ENCODE data around the gene PRDX5. TPM values are rescaled to one million over a fixed set of nuclear protein-coding genes. Genes with fewer than 3 reads are reported as not detected.
A peak's percentile ranks its signal among the peaks of the same experiment; 100 is the strongest.

PRDX5 gene
- total RNA-seq, 1 experiment from 2014 or later = 205 TPM

DNA sequence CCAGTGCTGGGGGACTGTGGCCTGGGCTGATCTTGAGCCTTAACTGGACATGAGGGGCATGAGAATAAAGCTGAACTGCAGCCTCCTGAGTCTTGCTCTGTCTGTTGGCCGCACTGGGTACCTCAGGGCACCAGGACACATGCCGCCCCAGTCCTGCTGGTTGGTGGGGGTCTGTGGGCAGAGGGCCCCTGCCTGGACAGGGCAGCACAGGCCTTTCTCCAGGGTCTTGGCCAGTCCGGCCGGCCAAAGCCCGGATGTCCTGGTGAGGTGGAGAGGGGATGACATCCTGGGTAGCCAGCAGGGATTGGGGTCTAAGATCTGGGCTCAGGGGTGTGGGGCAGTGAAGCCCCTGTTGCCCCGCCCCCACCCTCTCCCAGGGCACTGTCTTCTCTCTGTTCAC lies 39.5 kb downstream of the PRDX5 start:
- DNase-seq = no peak
- no peaks in the 10 kb centered on the region for H3K9me3 ChIP-seq (ENCODE audit: low read length)
- peaks cover 54% of the 10 kb centered on the region for H3K4me1 ChIP-seq (ENCODE audit: low read length)
- H3K9me2 ChIP-seq (replicated peaks; ENCODE audit: insufficient read depth, low read length) = no peaks in the 10 kb centered on the region
- peaks cover 4% of the 10 kb centered on the region; the same call in 1 of the 2 replicates for H4K20me1 ChIP-seq (ENCODE audit: insufficient read depth, low read depth, low read length)
- peak overlapping the region; percentile 85; the same call in 1 of the 2 replicates for H3K4me3 ChIP-seq (ENCODE audit: low read length)
- peak overlapping the region; percentile 88 for H3K4me2 ChIP-seq (ENCODE audit: low read depth, low read length, poor library complexity, severe bottlenecking)
- no peaks in the 10 kb centered on the region for H3K27me3 ChIP-seq (ENCODE audit: low read length)
- H3K27ac ChIP-seq (ENCODE audit: low read length) = 0 out of 2 replicates have a peak overlapping the region, but pooled peaks have one; percentile 75
- H3K9ac ChIP-seq (ENCODE audit: low read length) = peak overlapping the region; percentile 94
- peaks cover 9% of the 10 kb centered on the region; the same call in 1 of the 2 replicates for H3K36me3 ChIP-seq (ENCODE audit: insufficient read depth, low read length)
- peaks cover 3% of the 10 kb centered on the region; the same call in 1 of the 2 replicates for H3K79me2 ChIP-seq (ENCODE audit: low read length)
- no peak overlapping the region for H2AFZ ChIP-seq (ENCODE audit: low read length)

DNA sequence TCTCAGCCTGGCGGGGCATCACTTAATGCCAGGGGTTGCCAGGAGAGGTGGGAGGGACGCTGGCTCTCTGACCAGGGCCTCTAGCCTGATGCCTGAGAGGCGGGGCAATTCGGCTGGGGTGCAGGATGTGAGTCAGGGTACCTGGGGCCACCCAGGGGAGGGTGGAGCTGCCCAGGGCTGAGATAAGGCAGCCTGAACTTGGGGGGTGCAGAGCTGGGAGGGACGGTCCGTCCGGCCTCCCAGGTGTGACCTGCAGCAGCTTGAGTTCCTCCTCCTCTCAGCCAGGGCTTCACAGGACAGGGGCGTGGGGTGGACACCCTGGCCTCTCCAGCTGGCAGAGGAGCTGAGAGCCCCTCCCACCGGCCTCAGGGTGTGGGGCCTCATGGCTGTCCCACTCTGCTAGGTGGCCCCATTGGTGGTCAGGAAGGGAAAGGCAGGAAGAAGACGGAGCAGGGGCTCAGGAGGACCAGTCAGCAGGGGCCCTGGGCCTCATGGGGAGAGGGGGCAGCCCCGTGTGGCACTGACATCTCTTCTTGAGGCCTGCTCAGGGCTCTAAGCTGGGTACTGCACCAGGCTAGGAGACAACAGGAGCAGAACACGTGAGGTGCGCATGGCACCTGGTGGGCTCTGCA lies 40.1 kb downstream of the PRDX5 start:
- Histone ChIP-seq H3K9ac (ENCODE audit: low read length) (peak overlapping the region; percentile 94), H3K36me3 (ENCODE audit: insufficient read depth, low read length) (peaks cover 9% of the 10 kb centered on the region; the same call in 1 of the 2 replicates), H3K4me3 (ENCODE audit: low read length) (peak overlapping the region; percentile 85), H3K27me3 (ENCODE audit: low read length) (no peaks in the 10 kb centered on the region), H4K20me1 (ENCODE audit: insufficient read depth, low read depth, low read length) (peaks cover 4% of the 10 kb centered on the region; the same call in 1 of the 2 replicates), H3K9me3 (ENCODE audit: low read length) (no peaks in the 10 kb centered on the region), H3K4me2 (ENCODE audit: low read depth, low read length, poor library complexity, severe bottlenecking) (peak overlapping the region; percentile 88), H2AFZ (ENCODE audit: low read length) (no peak overlapping the region), H3K9me2 (replicated peaks; ENCODE audit: insufficient read depth, low read length) (no peaks in the 10 kb centered on the region), H3K27ac (ENCODE audit: low read length) (peak overlapping the region; percentile 75; the same call in 1 of the 2 replicates), H3K79me2 (ENCODE audit: low read length) (peaks cover 3% of the 10 kb centered on the region; the same call in 1 of the 2 replicates), H3K4me1 (ENCODE audit: low read length) (peaks cover 54% of the 10 kb centered on the region)
- peak; percentile 65 for DNase-seq

DNA sequence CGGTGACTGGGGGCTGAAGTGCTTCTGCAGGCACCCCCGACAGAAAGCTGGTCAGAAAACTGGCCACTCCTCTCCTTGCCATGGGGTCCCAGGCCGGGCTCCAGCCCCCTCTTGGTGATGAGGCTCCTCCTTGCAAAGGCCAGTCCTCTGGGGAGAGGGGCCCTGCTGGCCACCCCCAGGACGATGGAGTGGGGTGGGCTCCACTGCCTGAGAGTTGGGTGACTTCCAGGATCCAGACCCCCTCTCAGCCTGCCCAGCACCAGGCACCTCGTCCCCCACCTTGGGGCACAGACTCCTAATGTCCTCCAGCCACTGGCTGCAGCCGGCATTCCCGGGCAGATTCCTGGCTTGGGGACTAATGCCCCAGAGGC lies 40.6 kb downstream of the PRDX5 start:
- peaks cover 9% of the 10 kb centered on the region; the same call in 1 of the 2 replicates for H3K36me3 ChIP-seq (ENCODE audit: insufficient read depth, low read length)
- H4K20me1 ChIP-seq (ENCODE audit: insufficient read depth, low read depth, low read length) = peaks cover 4% of the 10 kb centered on the region; the same call in 1 of the 2 replicates
- peaks cover 54% of the 10 kb centered on the region for H3K4me1 ChIP-seq (ENCODE audit: low read length)
- H3K9me3 ChIP-seq (ENCODE audit: low read length) = no peaks in the 10 kb centered on the region
- H3K4me2 ChIP-seq (ENCODE audit: low read depth, low read length, poor library complexity, severe bottlenecking) = peak overlapping the region; percentile 88
- H2AFZ ChIP-seq (ENCODE audit: low read length) = no peak overlapping the region
- H3K4me3 ChIP-seq (ENCODE audit: low read length) = peak overlapping the region; percentile 85
- peak overlapping the region; percentile 94 for H3K9ac ChIP-seq (ENCODE audit: low read length)
- no peaks in the 10 kb centered on the region for H3K27me3 ChIP-seq (ENCODE audit: low read length)
- no peak for DNase-seq
- H3K79me2 ChIP-seq (ENCODE audit: low read length) = peaks cover 3% of the 10 kb centered on the region; the same call in 1 of the 2 replicates
- peak overlapping the region; percentile 75; the same call in 1 of the 2 replicates for H3K27ac ChIP-seq (ENCODE audit: low read length)
- H3K9me2 ChIP-seq (replicated peaks; ENCODE audit: insufficient read depth, low read length) = no peaks in the 10 kb centered on the region

DNA sequence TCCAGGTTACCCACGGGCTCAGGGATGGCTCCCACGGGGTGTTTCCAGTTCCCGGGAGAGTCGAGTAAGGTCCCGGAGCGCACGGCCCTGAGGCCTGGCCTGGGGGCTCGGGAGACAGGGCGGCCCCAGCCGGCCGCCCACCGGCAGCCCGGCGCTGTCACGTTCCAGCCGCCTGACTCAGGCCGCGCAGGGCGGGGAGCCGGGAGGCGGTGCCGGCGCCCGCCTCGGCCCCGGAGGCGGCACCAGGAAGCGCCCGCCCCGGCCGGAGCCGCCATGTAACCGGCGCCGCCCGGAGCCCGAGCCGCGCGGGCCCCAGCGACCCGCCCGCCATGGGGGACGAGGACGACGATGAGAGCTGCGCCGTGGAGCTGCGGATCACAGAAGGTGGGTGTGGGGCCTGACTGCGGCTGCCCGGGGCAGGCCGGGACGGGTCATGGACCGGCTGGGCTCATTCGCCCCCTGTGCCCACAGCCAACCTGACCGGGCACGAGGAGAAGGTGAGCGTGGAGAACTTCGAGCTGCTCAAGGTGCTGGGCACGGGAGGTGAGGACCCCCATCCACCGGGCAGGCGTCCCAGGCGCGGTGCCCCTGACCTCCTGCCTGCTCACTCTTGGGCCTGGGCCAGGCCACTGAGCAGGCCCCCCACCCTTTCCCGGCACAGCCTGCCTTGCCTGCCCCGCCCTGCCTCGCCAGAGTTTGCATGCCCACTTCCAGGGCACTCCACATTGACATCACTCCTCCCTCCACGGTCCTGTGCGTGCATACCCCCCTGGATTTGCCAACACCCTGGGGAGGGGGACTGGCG lies 41.2 kb downstream of the PRDX5 start, which contains the start of gene RPS6KA4:
Gene RPS6KA4, plus strand, starts transcription at position 256 of the 805 bp plus-strand sequence. Its CDS starts 74 bp downstream, at position 330.
- Histone ChIP-seq H4K20me1 (ENCODE audit: insufficient read depth, low read depth, low read length) (peaks cover 4% of the 10 kb centered on the region; the same call in 1 of the 2 replicates), H3K79me2 (ENCODE audit: low read length) (peaks cover 3% of the 10 kb centered on the region; the same call in 1 of the 2 replicates), H3K27me3 (ENCODE audit: low read length) (no peaks in the 10 kb centered on the region), H3K4me3 (ENCODE audit: low read length) (peak within 1 kb of the TSS; percentile 85), H3K4me1 (ENCODE audit: low read length) (peaks cover 53% of the 10 kb centered on the region), H3K27ac (ENCODE audit: low read length) (peak within 1 kb of the TSS; percentile 75), H3K9me3 (ENCODE audit: low read length) (no peaks in the 10 kb centered on the region), H3K4me2 (ENCODE audit: low read depth, low read length, poor library complexity, severe bottlenecking) (peak within 1 kb of the TSS; percentile 88), H3K9me2 (replicated peaks; ENCODE audit: insufficient read depth, low read length) (no peaks in the 10 kb centered on the region), H2AFZ (ENCODE audit: low read length) (peak within 1 kb of the TSS; percentile 86), H3K36me3 (ENCODE audit: insufficient read depth, low read length) (peaks cover 9% of the 10 kb centered on the region; the same call in 1 of the 2 replicates), H3K9ac (ENCODE audit: low read length) (peak within 1 kb of the TSS; percentile 94)
- DNase-seq = peak; percentile 81

DNA sequence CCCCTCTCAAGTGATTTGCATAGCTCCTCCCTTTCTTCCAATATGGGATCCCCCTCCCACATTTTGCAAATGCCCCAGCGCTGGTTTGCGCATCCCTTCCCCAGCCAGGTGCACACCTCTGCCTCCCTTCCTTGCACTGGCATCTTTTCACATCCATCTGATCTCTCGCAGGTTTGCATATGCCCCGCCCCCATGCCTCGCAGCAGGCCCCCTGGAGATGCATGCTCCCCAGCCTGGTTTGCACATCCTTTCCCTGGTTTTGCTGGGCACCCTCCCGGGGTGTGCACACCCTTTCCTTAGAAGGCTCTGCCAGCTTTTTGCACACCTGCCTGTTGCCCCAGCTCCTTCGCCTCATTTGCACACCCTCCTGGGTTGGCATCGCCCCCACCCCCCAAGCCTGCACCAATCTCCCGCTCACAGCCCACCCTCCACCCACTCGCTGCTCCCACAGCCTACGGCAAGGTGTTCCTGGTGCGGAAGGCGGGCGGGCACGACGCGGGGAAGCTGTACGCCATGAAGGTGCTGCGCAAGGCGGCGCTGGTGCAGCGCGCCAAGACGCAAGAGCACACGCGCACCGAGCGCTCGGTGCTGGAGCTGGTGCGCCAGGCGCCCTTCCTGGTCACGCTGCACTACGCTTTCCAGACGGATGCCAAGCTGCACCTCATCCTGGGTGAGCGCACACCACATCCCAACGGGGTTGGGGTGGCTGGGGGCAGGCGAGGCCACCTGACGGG lies 42.0 kb downstream of the PRDX5 start:
- Histone ChIP-seq H3K27ac (ENCODE audit: low read length) (peak overlapping the region; percentile 75), H3K9ac (ENCODE audit: low read length) (peak overlapping the region; percentile 94), H3K36me3 (ENCODE audit: insufficient read depth, low read length) (peaks cover 9% of the 10 kb centered on the region; the same call in 1 of the 2 replicates), H3K9me2 (replicated peaks; ENCODE audit: insufficient read depth, low read length) (no peaks in the 10 kb centered on the region), H2AFZ (ENCODE audit: low read length) (peak overlapping the region; percentile 86; the same call in 1 of the 2 replicates), H3K4me3 (ENCODE audit: low read length) (peak overlapping the region; percentile 85), H3K9me3 (ENCODE audit: low read length) (no peaks in the 10 kb centered on the region), H4K20me1 (ENCODE audit: insufficient read depth, low read depth, low read length) (peaks cover 4% of the 10 kb centered on the region; the same call in 1 of the 2 replicates), H3K4me1 (ENCODE audit: low read length) (peaks cover 46% of the 10 kb centered on the region), H3K4me2 (ENCODE audit: low read depth, low read length, poor library complexity, severe bottlenecking) (peak overlapping the region; percentile 88), H3K79me2 (ENCODE audit: low read length) (peaks cover 3% of the 10 kb centered on the region; the same call in 1 of the 2 replicates), H3K27me3 (ENCODE audit: low read length) (no peaks in the 10 kb centered on the region)
- peak; percentile 83 for DNase-seq

DNA sequence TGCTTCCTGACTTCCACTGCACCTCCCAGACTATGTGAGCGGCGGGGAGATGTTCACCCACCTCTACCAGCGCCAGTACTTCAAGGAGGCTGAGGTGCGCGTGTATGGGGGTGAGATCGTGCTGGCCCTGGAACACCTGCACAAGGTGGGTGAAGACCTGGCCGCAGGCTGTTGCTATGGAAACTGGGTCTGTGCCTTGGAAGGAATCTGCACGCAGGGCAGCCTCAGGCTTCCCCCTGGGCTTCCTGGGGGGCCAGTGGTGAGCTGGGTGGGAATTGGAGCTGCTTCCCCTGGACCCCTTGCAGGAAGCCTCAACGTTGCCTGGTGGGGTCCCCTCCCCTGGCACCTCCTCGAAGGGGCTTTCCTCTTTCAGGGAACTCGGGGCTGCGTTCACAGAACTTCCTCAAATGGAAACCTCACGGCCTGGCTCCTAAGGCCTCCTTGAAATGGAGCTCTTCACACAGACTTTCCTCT lies 42.6 kb downstream of the PRDX5 start:
- Histone ChIP-seq H2AFZ (ENCODE audit: low read length) (no peak overlapping the region), H3K4me2 (ENCODE audit: low read depth, low read length, poor library complexity, severe bottlenecking) (peak overlapping the region; percentile 88), H3K79me2 (ENCODE audit: low read length) (peaks cover 3% of the 10 kb centered on the region; the same call in 1 of the 2 replicates), H4K20me1 (ENCODE audit: insufficient read depth, low read depth, low read length) (peaks cover 4% of the 10 kb centered on the region; the same call in 1 of the 2 replicates), H3K36me3 (ENCODE audit: insufficient read depth, low read length) (peaks cover 12% of the 10 kb centered on the region; the same call in 1 of the 2 replicates), H3K27ac (ENCODE audit: low read length) (no peak overlapping the region), H3K4me3 (ENCODE audit: low read length) (no peak overlapping the region), H3K27me3 (ENCODE audit: low read length) (no peaks in the 10 kb centered on the region), H3K4me1 (ENCODE audit: low read length) (peaks cover 39% of the 10 kb centered on the region), H3K9me2 (replicated peaks; ENCODE audit: insufficient read depth, low read length) (no peaks in the 10 kb centered on the region), H3K9ac (ENCODE audit: low read length) (no peak overlapping the region), H3K9me3 (ENCODE audit: low read length) (no peaks in the 10 kb centered on the region)
- no peak for DNase-seq

DNA sequence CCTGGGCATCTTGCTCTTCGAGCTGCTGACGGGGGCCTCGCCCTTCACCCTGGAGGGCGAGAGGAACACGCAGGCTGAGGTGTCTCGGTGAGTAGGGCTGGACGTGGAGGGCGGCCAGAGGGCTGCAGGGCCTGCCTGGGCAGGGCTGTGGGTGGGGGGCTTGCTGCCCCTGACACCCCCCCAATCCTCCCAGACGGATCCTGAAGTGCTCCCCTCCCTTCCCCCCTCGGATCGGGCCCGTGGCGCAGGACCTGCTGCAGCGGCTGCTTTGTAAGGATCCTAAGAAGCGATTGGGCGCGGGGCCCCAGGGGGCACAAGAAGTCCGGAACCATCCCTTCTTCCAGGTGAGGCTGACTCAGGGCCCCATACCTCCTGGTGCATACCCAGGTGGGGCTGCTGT lies 43.7 kb downstream of the PRDX5 start:
- Histone ChIP-seq H2AFZ (ENCODE audit: low read length) (no peak overlapping the region), H3K79me2 (ENCODE audit: low read length) (peaks cover 3% of the 10 kb centered on the region; the same call in 1 of the 2 replicates), H3K9me3 (ENCODE audit: low read length) (no peaks in the 10 kb centered on the region), H3K27ac (ENCODE audit: low read length) (no peak overlapping the region), H3K9me2 (replicated peaks; ENCODE audit: insufficient read depth, low read length) (no peaks in the 10 kb centered on the region), H3K27me3 (ENCODE audit: low read length) (no peaks in the 10 kb centered on the region), H3K4me1 (ENCODE audit: low read length) (peaks cover 36% of the 10 kb centered on the region), H3K4me3 (ENCODE audit: low read length) (no peak overlapping the region), H4K20me1 (ENCODE audit: insufficient read depth, low read depth, low read length) (peaks cover 4% of the 10 kb centered on the region; the same call in 1 of the 2 replicates), H3K36me3 (ENCODE audit: insufficient read depth, low read length) (peaks cover 17% of the 10 kb centered on the region; the same call in 1 of the 2 replicates), H3K4me2 (ENCODE audit: low read depth, low read length, poor library complexity, severe bottlenecking) (no peak overlapping the region), H3K9ac (ENCODE audit: low read length) (no peak overlapping the region)
- no peak for DNase-seq

Data from Karpas-422 (cell line).